Left lung (tissue), 10 donors: ENCODE measurements around the gene HSD11B1L. TPM values are rescaled to one million over a fixed set of nuclear protein-coding genes. Genes with fewer than 3 reads are reported as not detected.
A peak's percentile ranks its signal among the peaks of the same experiment; 100 is the strongest.

Source experiments
- ATAC-seq: fragments of 200-7000 bp; cut with Tn5 transposase; one replicate; pipeline ENCODE4 v1.9.1; 2020; ENCODE audit warnings: moderate library complexity
- DNase-seq, 4 donors: peaks; one replicate each; pipeline ENCODE4 v3.0.0-alpha.2; 2013 to 2020
- H3K27ac ChIP-seq, 2 donors: fragments of 200-600 bp; sonication (generic) in 1 of 2; one replicate each; pipeline versions ENCODE4 v1.5.0 to v1.8.0; 2020 to 2021
- H3K27me3 ChIP-seq, 2 donors: fragments of 200-600 bp; sonication (generic) in 1 of 2; one replicate each; pipeline versions ENCODE4 v1.5.0 to v1.8.0; 2020 to 2021
- H3K36me3 ChIP-seq, 2 donors: fragments of 200-600 bp; sonication (generic) in 1 of 2; one replicate each; pipeline versions ENCODE4 v1.5.0 to v1.8.0; 2020 to 2021
- H3K4me1 ChIP-seq, 2 donors: fragments of 200-600 bp; one replicate each; pipeline ENCODE4 v1.8.0; 2021
- H3K4me3 ChIP-seq, 2 donors: fragments of 200-600 bp; sonication (generic) in 1 of 2; one replicate each; pipeline versions ENCODE4 v1.5.0 to v1.8.0; 2020 to 2021; ENCODE audit warnings: mild to moderate bottlenecking in 1 of 2
- H3K9me3 ChIP-seq, 2 donors: fragments of 200-600 bp; sonication (generic) in 1 of 2; one replicate each; pipeline versions ENCODE4 v1.5.0 to v1.8.0; 2020 to 2021
- intact Hi-C, 2 donors: fragments of 100-400 bp; cut with DNase I; formaldehyde crosslinking; loops; one replicate each; pipeline versions ENCODE4 v1.11.2 to v1.14.2; 2022
- polyA plus RNA-seq, 6 donors: library from polyadenylated mRNA; unstranded; fragments of 120-200 nt; gene quantifications; one replicate each; pipeline ENCODE4 v1.2.1, GENCODE V29; 2013; ENCODE audit not compliant: insufficient read length in 6 of 6
- total RNA-seq, 2 donors: library from RNA; stranded (reverse); fragmentation: NEBNext Ultra II Directional; extraction: Animal tissue kit (Norgen Biotek cat#: 25700); gene quantifications; one replicate each; pipeline ENCODE4 v1.2.1, GENCODE V29; 2021
- TF ChIP-seq, protein P1 (sequence below), 2 donors: fragments of 200-600 bp; sonication (generic) in 1 of 2; IDR thresholded peaks; one replicate each; pipeline versions ENCODE4 v1.5.0 to v1.8.0; 2021; ENCODE audit warnings: antibody characterized with exemption in 2 of 2
- donor health status: DM: no; HTN: yes; CAD: no.
- donor health status: DM: no; HTN: no; CAD: no.

Gene HSD11B1L
- total and polyA plus RNA-seq, 8 donors, result 5.8 to 12.2 (median 7.9) TPM

- TF ChIP-seq, protein P1, sequence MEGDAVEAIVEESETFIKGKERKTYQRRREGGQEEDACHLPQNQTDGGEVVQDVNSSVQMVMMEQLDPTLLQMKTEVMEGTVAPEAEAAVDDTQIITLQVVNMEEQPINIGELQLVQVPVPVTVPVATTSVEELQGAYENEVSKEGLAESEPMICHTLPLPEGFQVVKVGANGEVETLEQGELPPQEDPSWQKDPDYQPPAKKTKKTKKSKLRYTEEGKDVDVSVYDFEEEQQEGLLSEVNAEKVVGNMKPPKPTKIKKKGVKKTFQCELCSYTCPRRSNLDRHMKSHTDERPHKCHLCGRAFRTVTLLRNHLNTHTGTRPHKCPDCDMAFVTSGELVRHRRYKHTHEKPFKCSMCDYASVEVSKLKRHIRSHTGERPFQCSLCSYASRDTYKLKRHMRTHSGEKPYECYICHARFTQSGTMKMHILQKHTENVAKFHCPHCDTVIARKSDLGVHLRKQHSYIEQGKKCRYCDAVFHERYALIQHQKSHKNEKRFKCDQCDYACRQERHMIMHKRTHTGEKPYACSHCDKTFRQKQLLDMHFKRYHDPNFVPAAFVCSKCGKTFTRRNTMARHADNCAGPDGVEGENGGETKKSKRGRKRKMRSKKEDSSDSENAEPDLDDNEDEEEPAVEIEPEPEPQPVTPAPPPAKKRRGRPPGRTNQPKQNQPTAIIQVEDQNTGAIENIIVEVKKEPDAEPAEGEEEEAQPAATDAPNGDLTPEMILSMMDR (IDR thresholded peaks at IDR 0.05), result no peak
- no peak overlapping the region for H3K27ac ChIP-seq
- no peak for ATAC-seq
- H3K4me3 ChIP-seq, result no peak overlapping the region
- intact Hi-C loops, result no loop called here
- no peak for DNase-seq
- H3K36me3 ChIP-seq, result peaks cover 0 to 77% of the 10 kb centered on the region in 2 donors
- no peaks in the 10 kb centered on the region for H3K9me3 ChIP-seq
- peaks cover 10 to 31% of the 10 kb centered on the region in 2 donors for H3K4me1 ChIP-seq
- no peaks in the 10 kb centered on the region for H3K27me3 ChIP-seq
Observed at GRCh38 chr19:5694167-5694955, 13.5 kb downstream of the HSD11B1L start.

GRCh38 chr19:5694956-5695648, 14.3 kb downstream of the HSD11B1L start:
- DNase-seq (no peak), ATAC-seq (no peak)
- Histone ChIP-seq H3K36me3 (peaks cover 0 to 84% of the 10 kb centered on the region in 2 donors), H3K4me1 (peaks cover 7 to 27% of the 10 kb centered on the region in 2 donors), H3K4me3 (no peak overlapping the region), H3K9me3 (no peaks in the 10 kb centered on the region), H3K27me3 (no peaks in the 10 kb centered on the region), H3K27ac (no peak overlapping the region)
- intact Hi-C loops, result no loop called here
- TF ChIP-seq, protein P1 (IDR thresholded peaks at IDR 0.05), result no peak

DNA sequence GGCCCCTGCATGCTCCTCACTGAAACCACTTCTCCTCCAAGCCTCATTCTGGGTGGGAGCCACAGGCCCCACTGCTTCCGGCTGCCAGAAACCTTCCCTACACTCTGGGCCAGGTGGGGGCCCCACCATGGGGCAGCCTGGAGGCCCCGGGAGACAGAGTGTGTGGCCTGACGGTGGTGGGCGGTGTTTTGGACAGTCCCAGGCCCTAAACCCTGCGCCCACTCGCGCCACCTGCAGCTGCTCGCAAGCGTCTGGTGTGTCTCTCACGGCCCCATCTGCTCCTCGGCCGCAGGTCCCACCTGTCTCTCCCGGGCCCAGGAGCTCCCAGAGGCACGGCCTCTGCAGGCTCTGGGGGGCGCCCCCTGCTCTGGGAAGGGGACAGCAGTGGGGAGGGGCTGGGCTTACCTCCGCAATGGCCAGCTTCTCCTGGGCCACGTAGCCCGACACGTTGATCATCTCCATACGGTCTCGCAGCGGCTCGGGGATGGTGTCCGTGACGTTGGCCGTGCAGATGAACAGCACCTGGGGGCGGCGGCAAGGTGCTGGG, 14.9 kb downstream of the HSD11B1L start:
- TF ChIP-seq, protein P1 (IDR thresholded peaks at IDR 0.05), result no peak
- DNase-seq, result peak in 1 of 4 donors; percentile 57
- Histone ChIP-seq H3K27ac (no peak overlapping the region), H3K27me3 (no peaks in the 10 kb centered on the region), H3K9me3 (no peaks in the 10 kb centered on the region), H3K4me3 (no peak overlapping the region), H3K36me3 (peaks cover 0 to 91% of the 10 kb centered on the region in 2 donors), H3K4me1 (peaks cover 7 to 26% of the 10 kb centered on the region in 2 donors)
- intact Hi-C loops, result no loop called here
- ATAC-seq, result no peak

GRCh38 chr19:5696196-5697021, 15.6 kb downstream of the HSD11B1L start:
- intact Hi-C loops, result no loop called here
- TF ChIP-seq, protein P1 (IDR thresholded peaks at IDR 0.05), result no peak
- Histone ChIP-seq H3K27me3 (no peaks in the 10 kb centered on the region), H3K36me3 (peaks cover 0 to 98% of the 10 kb centered on the region in 2 donors), H3K27ac (no peak overlapping the region), H3K4me1 (peaks cover 5 to 19% of the 10 kb centered on the region in 2 donors), H3K9me3 (no peaks in the 10 kb centered on the region), H3K4me3 (no peak overlapping the region)
- ATAC-seq, result no peak
- no peak for DNase-seq
